Measurements from ENCODE around the gene TUBA1C.
A peak's percentile ranks its signal among the peaks of the same experiment; 100 is the strongest.
"Not testable (repeated sequence)": the region's sequence is repeated elsewhere in the genome, so short reads cannot be mapped to it uniquely, and the experiment has no call there.

The TUBA1C gene

GRCh38 chr12:49277466-49277865 lies 12.6 kb downstream of the TUBA1C start:
- DNase-seq (ENCODE audit: low read depth) = no peak
- H3K4me3 ChIP-seq (ENCODE audit: low read length) = no peak overlapping the region
- no peak for TF ChIP-seq CTCF (conservative IDR thresholded peaks at IDR 0.05; ENCODE audit: low read length)

- DNase-seq (ENCODE audit: low read depth) = no peak
- no peak overlapping the region for H3K4me3 ChIP-seq (ENCODE audit: low read length)
- no peak for TF ChIP-seq CTCF (conservative IDR thresholded peaks at IDR 0.05; ENCODE audit: low read length)
These were observed 14.9 kb downstream of the TUBA1C start for GRCh38 chr12:49279706-49280159.

GRCh38 chr12:49280545-49280944 lies 15.7 kb downstream of the TUBA1C start:
- H3K4me3 ChIP-seq (ENCODE audit: low read length); DNase-seq (ENCODE audit: low read depth): not testable (repeated sequence)

DNA sequence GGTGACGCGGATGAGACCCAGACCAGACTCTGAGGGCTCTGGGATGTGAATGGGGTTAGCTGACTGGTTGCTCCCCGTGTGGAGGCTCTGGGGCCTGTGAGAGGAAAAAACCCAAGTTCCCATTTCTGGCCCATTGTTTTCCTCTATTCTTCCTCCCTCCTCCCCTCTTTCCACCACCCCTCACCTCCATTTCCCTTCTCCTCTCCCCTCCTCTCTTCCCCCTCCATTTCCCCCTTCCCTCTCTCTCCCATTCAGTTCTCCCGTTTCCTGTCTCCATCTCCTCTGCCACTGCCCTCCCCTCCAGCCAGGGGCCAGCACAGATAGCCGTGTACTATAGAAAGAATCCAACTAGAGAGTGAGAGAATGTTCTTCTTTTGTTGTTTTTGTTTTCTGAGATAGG lies 17.4 kb downstream of the TUBA1C start:
- no peak for TF ChIP-seq CTCF (conservative IDR thresholded peaks at IDR 0.05; ENCODE audit: low read length)
- H3K4me3 ChIP-seq (ENCODE audit: low read length) = no peak overlapping the region
- DNase-seq (ENCODE audit: low read depth) = no peak

- H3K4me3 ChIP-seq (ENCODE audit: low read length); DNase-seq (ENCODE audit: low read depth): not testable (repeated sequence)
These were observed 18.0 kb downstream of the TUBA1C start for GRCh38 chr12:49282740-49283375.

- peak; percentile 25 for TF ChIP-seq CTCF (conservative IDR thresholded peaks at IDR 0.05; ENCODE audit: low read length)
- no peak overlapping the region for H3K4me3 ChIP-seq (ENCODE audit: low read length)
- no peak for DNase-seq (ENCODE audit: low read depth)
These were observed 18.9 kb downstream of the TUBA1C start for GRCh38 chr12:49283541-49284429.

DNA sequence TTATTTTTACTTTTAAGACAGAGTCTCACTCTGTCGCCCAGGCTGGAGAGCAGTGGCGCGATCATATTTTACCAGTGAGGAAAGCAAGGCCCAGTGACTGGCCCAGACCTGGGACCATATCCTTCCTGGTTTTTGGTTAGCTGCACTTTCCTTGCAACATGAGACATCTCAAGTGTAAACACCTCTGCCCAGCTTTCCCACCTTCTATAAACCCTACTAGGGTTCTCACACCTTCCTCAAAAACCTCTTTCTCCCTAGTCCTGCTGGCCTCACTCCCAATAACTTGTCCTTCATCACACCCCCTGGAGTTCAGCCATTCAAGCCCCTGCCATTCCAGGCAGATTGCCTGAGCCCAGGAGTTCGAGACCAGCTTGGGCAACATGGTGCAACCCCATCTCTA lies 19.8 kb downstream of the TUBA1C start:
- no peak for DNase-seq (ENCODE audit: low read depth)
- no peak overlapping the region for H3K4me3 ChIP-seq (ENCODE audit: low read length)
- TF ChIP-seq CTCF (conservative IDR thresholded peaks at IDR 0.05; ENCODE audit: low read length) = no peak

GRCh38 chr12:49287876-49288275 lies 23.0 kb downstream of the TUBA1C start:
- no peak for DNase-seq (ENCODE audit: low read depth)
- TF ChIP-seq CTCF (conservative IDR thresholded peaks at IDR 0.05; ENCODE audit: low read length) = no peak
- H3K4me3 ChIP-seq (ENCODE audit: low read length) = no peak overlapping the region

Data from AG10803 (cell line).